GM19468 (cell line): Measurements from ENCODE around the gene POLR3H.

Experiments
- ATAC-seq: cut with Tn5 transposase; IDR thresholded peaks from one replicate; pipeline ENCODE4 v1.9.1; 2021; ENCODE audit warnings: mild to moderate bottlenecking, moderate library complexity, moderate number of reproducible peaks; ENCODE audit not compliant: unreplicated experiment; ENCODE audit errors: extremely low read depth

Gene POLR3H

GRCh38 chr22:41491374-41492100 is 52.7 kb downstream of the POLR3H start:
- no peak for ATAC-seq

DNA sequence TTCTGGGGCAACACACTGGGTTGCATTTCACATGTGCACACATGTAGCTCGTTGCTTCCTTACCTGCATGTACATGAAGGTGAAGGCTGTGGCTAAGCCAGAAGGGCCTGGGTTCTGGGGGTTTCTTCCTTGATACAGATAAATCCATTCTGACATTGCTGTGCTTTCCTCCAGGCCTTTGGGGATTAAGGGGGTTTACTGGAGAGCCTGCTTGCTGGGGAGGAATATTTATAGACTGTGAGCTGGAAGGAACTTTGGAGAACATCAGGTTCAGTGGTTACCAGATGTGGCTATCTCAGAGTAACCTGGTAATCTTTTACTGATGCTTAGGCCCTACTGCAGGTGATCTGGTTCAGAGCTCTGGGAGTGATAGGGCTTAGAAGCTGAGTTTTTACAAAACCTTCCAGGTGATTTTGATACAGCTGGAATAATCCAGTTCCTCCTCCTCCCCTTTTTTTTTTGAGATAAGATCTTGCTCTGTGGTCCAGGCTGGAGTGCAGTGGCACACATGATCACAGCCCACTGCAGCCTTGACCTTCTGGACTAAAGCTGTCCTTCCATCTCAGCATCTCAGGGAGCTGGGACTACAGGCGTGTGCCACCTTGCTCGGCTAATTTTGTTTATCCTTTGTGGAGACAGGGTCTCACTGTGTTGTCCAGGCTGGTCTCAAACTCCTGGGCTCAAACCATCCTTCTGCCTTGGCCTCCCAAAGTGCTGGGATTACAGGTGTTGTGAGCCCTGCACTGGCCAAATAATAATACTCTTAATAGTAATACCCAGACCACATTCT is 55.5 kb downstream of the POLR3H start:
- ATAC-seq = no peak

DNA sequence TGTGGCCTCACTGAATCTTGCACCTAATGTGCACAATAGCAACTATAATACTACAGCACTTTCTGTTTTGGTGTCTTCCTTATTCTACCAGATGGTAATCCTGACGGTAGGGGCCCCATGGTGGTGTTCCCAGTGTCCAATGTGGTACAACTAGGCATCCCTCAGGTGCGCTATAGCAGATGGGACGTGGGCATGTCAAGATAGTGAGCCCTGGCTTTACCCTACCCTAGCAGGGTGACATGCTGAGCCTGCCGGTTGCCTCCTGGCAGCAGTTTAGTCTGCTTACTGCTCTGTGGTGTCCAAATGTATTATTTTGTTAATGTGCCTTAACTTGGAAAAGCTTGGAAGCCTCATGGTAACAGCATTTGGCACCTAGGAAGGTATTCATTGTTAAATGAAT is 56.2 kb downstream of the POLR3H start:
- ATAC-seq = no peak

GRCh38 chr22:41487037-41487935 is 57.0 kb downstream of the POLR3H start:
- ATAC-seq = no peak

GRCh38 chr22:41485033-41485432 is 59.2 kb downstream of the POLR3H start:
- no peak for ATAC-seq

DNA sequence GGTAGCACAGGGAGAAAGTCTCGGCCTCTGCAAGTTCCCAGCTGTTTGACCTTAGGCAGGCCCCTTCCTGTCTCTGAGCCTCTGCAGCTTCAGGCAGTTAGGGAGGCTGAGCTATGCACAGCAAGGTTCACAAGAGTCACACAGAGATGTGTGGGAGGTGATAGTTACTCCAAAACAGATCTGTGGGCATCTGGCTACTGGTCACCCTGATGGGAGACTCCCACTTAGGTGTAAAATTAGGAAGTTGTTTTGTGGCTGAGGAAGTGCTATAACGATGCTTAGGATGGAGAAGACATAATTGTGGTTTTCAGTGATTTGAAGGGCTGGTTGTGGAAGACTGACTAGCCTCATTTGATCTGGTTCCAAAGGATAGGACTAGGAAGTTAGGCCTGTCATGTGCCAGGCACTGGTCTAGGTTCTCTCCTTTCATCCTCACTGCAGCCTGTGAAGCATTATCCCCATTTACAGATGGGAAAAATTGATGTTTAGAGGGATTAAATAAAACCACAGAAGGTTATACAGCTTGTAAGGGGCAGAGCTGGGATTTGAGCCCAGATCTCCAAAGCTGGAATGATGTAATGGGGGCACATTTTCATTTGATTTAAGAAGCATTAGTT is 61.8 kb downstream of the POLR3H start:
- ATAC-seq = no peak

- no peak for ATAC-seq
Observed at GRCh38 chr22:41481925-41482318, 62.3 kb downstream of the POLR3H start.

- ATAC-seq = no peak
Observed at GRCh38 chr22:41481131-41481830, 63.0 kb downstream of the POLR3H start.

DNA sequence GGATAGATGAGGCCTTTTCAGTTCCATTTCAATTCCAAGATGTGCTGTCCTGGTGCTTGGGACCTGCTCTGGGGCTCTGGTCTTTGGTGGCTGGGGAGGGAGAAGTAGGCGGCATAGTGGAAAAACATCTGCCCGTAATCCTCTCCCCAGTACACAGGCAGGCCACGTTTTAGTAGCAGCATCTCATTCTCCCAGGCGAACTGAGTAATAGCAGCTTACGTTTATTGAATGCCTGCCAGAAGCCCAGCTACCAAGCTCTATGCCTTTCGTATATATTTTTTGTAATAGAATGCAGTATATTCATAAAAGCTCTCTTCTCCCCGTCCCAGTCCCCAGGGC is 63.9 kb downstream of the POLR3H start:
- no peak for ATAC-seq

DNA sequence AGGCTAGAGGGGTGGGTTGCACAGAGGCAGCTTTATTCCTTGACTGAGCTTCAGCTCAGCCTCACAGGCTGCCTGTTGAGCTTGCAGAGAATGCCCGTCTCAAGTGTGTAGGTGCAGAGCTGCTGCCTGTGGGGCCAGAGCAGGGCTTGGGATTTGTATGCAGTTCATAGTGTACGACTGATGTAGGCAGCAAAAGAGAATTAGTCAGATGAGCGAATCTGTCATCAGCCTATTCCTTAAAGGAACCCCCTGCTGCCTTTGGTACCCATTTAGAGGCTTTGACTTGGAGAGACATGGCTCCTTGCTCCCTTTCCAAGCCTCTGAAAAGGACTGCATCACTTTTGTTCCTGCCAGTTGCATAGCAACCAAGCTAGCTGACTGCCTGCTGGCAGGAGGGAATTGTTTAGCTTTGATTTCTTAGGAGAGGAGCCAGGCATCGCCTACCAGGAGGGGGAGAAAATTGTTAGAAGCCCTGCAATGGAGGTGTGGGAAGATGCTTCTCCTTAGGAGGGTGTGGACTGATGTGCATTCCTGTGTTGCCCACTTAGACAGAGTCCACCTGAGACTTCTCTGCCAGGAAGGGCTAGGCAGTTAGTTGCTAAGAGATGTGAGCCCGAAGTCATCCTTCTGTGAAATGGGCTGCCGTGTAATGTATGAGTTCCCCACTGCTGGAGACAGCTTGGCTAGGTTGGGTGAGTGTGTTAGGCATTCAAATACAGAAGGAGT is 64.4 kb downstream of the POLR3H start:
- no peak for ATAC-seq

GRCh38 chr22:41478891-41479521 is 65.3 kb downstream of the POLR3H start:
- no peak for ATAC-seq

DNA sequence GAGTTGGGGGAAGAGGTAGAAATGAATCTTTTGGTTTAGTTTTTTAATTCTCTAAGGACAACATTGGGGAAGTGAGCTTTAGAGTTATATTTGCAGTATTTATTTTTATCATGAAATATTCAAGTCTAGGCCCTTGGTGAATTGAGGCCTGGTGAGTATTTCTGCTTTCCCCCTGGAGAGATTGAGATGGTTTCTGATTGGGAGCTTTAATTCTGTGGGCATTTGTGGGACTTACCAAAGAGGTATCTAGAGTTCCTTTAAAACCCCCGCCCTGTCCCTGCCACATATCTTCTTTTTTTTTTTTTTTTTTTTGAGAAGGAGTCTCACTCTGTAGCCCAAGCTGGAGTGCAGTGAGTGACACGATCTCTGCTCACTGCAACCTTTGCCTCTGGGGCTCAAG is 65.8 kb downstream of the POLR3H start:
- ATAC-seq = no peak
